GM18858 (cell line): ENCODE data around the gene TIMM21.
A peak's percentile ranks its signal among the peaks of the same experiment; 100 is the strongest.

Source experiments
- ATAC-seq: cut with Tn5 transposase; IDR thresholded peaks from one replicate; pipeline ENCODE4 v1.9.1; 2021; ENCODE audit not compliant: unreplicated experiment

The TIMM21 gene

DNA sequence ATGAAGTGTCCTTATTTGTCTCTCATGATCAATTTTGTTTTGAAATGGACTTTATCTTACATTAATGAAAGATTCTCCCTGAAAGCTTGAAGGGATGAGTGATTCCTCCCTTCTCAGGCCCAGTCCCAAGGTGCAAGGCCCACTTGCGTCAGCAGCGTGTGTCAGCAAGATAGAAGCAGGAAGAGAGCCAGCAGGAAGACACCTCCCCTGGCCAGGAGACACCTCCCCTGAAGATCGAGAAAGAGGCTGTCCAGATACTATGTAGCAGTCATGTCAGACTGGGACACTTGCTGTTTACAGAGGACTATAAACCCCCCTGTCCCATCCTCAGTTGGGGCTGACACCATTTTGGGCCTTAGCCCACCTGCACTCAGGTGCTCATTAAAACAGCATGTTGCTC, 38.3 kb downstream of the TIMM21 start:
- ATAC-seq, result no peak

DNA sequence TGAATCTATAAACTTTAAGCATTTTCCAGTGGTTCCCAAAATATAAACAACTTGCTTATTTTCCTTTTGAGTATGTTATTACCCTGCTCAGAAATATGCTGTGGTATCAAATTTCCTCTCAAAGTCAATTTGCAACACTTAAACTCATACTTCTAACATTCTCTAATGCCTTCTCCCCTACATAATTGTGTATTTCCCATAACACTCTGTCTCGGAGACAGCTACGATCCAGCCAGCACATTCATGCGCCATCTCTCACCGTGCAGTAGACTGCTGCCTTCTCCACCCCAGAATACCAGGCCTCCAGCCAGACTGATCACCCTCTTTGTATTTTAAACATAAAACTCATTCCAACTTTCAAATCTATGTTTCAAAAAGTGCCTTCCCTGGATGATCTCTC, 41.8 kb downstream of the TIMM21 start:
- ATAC-seq, result no peak

DNA sequence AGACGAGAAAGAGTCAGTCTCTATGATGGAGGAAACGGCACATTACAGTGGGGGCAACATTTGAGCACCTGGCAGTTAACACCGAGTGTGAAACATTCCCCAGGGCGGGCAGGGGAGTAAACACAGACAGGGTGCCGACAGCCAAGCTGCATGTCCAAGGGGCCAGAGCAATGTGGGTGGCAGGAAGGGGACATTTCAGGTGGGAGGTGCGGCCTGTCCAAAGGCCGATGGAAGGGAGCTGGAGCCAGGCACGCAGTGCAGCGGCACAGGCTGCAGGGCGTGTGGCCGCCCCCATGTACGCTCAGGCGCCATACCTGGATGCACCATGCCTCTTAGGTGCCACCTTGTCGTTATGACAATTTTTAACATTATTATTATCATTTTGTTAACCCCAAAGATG, 43.3 kb downstream of the TIMM21 start:
- no peak for ATAC-seq

DNA sequence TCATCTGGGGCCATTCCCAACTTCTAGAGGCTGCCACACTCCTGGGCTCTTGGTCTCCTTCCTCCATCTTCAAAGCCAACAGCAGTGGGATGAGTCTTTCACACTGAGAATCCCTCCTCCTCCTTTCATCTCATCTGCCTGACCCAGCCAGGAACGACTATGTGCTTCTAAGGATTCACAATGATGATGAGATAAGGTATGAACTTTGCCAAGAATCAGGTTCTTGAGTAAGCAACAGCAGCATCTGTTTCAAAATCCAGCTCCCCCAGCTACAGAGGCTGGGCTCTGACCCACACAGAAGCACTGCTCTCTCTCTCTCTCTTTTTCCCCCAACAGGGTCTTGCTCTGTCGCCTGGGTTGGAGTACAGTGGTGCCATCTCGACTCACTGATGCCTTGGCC, 46.4 kb downstream of the TIMM21 start:
- ATAC-seq, result no peak

DNA sequence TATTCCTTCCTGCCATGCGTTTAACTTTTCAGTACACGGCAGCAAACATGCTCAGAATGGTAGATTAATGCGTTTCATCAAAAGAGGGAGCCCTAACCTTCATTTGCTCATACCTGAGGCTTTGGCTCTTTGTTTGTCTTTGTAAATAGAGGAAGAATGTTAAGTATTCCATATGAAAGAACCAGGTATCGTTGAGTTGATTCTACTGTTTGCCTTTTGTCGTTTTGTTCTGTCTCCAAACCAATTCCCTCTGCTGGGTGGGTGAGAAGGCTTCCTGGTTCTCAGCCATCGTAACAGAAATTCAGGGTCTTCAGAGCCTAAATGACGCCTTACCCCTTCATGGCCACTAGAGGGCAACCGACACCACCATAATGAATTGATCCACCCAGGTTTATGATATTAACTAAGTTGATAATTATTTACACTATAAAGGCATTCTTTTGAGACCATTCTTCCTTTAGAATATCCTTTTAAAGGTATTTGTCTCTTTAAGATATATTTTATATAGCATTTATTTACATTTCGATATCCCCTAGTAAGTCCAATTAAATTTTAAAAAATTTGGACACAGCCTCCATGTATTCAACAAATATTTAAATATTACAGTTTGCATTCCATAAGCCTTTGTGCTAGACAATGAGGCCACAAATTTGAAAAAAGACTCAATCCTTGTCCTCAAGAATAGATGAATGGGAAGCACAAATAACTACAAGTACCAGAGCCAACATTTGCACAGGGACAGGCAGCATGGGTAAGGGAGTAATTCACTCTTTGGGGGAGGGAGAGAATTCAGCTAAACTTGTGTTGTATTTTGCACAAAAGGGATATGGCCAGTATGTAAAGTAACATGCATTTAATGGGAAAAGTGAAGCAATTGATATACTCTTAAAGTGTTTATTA, 48.1 kb downstream of the TIMM21 start:
- ATAC-seq, result peak; percentile 80

DNA sequence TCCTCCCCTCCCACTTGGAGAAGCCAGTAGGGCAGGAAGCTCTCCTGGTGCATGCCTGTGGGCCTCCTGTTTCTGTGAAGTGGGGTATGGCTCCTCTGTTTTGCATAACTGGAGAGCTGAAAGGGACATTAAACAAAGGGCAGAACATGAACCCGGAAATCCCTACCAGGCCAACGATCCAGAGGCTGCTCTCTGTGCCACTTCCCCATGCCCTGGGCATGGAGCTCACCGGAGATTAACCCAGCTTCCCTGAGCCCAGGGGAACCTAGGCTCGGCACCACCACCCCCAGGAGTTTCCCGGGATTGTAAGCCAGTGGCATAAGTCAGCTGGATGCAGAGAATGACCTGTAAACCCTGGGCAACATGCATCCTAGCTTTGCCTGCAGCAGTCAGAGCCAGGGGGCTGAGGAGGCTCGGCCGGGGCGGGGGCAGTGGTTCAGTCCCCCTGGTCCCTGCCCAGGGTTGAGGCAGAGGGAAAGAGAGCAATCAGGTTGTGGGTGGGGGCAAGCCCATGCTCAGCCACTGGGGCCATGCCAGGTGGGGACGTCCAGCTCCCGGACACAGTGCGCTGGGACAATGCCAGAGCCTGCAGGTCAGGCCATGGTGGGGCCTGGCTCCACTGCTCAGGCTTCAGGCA, 49.5 kb downstream of the TIMM21 start:
- no peak for ATAC-seq

DNA sequence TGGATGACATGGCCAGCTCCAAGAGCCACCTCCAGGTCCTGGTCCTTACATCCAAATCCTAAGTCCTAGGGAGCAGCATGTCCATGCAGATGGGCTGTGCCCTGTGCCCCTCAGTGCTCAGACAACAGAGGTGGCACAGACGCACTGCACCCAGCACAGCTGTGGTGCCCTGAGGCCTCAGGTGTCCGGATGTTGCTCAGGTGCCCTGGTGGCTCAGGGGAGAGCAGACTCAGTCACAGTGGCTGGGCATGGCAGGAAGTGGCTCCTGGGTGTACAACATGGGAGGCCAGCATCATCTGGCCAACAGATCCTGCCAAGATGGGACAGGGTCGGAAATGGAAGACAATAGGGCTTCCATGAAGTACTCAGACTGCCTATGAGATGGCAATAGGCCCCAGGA, 50.1 kb downstream of the TIMM21 start:
- no peak for ATAC-seq

DNA sequence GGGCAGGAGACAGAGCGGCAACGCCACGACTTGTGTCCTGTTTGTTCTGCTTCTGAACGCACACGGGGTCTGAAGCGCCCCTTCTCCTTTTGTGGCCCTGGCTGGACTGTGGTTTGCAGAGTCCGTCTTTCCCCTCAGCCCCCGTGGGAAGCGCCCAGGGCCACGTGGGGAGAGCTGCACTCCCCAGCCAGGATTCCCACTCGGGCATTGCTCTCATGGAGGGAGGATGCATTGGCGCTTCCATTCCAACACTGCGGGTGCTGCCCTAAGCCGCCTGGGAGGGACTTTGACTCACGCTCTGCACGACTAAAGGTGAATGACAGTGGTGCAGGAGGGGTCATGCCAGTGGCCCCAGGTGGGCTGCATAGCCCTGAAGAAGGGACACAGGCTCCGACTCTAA, 52.5 kb downstream of the TIMM21 start:
- ATAC-seq, result no peak

DNA sequence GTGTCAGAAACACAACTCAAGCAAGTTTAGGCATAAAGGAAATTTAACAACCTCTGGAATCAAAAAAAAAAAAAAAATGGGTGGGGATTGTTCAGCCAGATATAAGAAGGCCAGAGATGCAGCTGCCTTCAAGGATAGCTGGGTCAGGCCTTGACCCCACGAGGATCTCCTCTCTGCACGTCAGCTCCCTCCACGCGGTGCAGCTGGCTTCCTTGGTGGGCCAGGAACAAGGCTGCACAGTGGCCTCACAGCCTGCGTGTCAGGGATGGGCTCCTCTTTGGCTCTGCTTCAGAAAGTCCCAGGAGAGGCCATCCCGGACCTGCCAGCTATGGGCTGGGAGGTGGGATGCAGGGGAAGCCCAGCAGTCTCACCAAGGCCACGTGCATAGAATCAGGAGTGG, 55.5 kb downstream of the TIMM21 start:
- ATAC-seq, result no peak

DNA sequence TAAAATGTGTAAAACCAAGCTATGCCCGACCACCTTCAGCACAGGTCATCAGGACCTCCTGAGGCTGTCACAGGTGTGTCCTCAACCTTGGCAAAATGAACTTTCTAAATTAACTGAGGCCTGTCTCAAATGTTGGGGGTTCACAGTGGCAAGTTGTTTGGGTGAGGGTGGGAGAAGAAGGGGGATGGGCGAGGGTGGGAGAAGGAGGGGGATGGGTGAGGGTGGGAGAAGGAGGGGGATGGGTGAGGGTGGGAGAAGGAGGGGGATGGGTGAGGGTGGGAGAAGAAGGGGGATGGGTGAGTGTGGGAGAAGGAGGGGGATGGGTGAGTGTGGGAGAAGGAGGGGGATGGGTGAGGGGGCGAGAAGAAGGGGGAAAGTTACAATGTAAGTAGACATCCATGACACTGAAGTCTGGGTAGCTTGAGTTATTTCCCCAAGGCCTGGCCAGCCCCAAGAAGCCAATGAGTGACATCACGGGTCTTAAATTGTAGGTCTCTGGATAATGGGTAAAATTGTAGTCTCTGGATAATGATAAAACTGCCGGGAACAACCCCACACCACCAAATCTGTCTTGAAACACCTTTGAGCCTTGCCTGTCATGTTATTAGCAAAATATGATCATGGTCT, 56.3 kb downstream of the TIMM21 start:
- no peak for ATAC-seq
